Putamen (tissue), 1 donor: ENCODE measurements around the gene ZP1.

Experiments used
- DNase-seq: peaks from one replicate; pipeline ENCODE4 v3.0.0-alpha.2; 2016; ENCODE audit warnings: low spot score

The ZP1 gene

DNA sequence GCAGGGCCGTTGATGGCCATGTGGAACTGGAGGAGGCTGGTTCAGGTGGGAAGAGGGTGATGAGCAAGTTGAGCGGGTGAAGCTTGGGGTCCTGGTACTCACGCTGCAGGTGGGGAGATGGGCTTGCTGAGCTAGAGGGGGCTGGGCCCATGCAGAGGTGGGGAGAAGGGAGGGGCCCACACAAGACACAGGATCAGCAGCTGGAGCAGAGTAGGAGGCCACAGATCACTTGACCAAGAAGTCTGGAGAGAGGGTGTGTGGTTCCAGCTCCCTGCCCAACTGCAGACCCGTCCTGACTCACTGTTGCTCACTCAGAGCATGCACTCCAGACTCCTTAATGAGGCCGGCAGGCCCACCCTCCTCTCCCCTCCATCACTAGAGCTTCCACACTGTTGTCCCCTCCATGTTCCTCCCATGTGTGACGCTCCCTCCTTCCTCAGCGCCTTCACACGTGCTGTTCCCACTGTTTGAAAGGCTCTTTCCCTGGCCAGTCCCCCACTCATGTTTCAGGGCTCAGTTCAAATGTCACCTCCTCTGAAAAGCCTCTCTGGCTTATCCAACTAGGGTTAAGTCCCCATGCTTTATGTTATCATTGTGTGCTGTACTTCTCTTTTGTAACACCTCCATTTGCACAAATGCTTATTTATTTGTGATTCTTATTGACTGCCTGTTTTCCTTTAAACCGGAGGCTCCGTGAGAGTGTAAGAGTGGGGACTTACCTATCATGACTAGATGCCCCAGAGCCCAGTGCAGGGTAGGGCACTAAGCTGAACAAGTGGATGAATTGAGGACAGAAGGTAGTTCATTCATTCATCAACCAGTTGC, 23.1 kb upstream of the ZP1 start:
- DNase-seq, result no peak

DNA sequence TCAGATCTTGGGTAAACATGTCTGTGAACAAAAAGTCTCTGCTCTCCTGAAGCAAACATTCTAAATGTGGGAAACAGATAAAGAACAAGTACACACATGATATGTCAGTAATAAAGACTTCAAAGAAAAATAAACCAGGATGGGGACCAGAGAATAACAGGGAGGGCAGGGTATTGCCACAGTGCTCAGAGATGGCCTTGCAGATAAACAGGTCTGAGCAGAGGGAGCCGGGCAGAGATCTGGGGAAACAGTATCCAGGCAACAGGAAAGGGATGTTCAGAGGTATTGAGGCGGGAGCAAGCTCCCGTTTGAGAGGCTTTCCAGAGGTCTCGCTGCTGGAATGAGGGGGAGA, 22.5 kb upstream of the ZP1 start:
- DNase-seq, result no peak

DNA sequence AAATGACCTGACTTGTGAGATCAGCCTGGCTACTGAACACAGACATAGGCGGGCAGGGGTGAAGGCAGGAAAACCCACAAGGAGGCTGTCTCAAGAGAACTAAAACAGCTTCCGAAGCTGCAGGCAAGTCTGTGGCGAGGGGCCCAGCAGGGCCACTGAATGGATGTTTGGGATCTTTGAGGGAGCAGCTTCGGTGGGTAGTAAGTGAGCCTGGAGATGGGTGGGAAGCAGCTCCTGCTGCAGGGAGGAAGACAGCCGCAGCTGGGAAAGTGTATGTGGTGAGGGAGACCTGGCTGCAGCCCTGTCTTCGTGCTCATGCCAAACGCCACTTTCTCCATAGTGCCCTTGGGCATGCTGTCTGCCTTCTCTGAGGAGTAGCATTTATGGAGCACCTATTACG, 22.0 kb upstream of the ZP1 start:
- no peak for DNase-seq

DNA sequence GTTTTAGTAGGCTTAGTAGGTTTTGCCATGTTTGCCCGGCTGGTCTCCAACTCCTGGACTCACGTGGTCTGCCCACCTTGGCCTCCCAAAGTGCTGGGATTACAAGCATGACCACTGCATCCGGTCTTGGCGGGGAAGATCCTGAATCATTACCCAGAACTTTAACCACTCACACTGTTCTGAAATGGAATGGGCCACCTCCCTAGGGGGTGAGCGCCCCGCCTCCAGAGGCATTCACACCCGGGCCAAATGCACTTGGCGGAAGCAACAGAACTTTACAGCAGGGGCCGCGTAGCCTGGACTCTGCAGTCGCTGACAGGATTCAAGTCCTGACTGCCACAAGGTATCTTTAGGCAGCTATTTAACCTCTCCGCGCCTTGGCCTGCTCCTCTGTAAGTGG, 20.1 kb upstream of the ZP1 start:
- no peak for DNase-seq

GRCh38 chr11:60847896-60848295, 19.4 kb upstream of the ZP1 start:
- no peak for DNase-seq

DNA sequence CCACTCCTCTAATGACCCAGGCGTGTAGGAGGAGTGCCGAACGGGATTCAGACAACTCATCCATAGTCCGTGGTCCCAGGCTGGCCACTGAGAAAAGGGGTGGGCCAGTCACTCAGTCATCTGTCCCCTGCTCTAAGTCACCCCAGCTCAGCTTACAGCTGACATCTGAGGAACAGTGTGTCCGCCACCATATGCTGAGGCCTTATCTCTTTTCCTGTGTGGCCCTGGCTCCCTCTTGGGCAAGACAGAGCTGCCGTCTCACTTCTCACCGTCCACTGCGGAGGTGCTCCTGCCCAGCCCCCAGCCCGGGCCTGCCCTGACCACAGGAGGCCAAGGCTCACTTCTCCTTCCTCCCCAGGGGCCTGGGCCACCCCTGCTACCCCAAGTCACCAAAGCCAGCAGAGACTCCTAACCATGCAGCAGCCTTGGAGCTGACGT, 18.6 kb upstream of the ZP1 start:
- DNase-seq, result no peak

DNA sequence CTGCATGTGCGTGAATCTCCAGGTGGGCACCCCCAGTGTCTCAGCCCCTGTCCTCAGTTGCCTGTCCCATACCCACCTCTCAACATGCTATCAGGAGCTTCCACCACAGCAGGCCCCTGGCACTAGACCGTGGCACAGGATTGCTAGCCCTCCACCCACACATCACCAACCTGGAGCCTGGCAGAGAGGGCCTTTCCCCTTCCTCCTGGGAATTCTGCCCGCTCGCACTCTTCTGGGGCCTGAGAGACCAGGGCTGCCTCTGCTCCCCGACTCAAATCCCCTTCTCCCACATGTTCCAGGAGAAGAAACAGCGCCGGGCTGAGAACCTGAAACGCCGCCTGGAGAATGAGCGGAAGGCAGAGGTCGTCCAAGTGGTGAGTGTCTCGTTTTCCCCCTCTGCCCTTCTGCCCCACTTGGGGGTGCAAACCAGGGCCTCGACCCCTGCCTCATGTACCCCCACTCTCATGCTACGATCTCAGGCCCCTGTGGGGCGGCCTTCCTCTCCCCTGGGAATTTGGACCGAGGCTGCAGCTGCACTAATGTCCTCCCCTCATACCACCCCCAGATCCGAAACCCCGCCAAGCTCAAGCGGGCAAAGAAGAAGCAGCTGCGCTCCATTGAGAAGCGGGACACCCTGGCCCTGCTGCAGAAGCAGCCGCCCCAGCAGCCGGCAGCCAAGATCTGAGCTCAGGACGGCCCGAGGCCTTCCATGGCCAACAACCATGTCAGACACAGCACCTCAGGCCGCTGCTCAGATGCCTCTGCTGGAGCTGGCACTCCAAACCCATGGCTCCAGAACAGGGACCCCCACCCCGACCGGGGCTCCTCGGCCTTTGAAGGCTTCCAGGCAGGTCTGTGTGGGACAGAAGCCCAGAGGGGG, 17.5 kb upstream of the ZP1 start:
- no peak for DNase-seq

GRCh38 chr11:60851327-60852104, 15.8 kb upstream of the ZP1 start:
- no peak for DNase-seq

- no peak for DNase-seq
Observed at GRCh38 chr11:60852117-60852981, 15.0 kb upstream of the ZP1 start.

DNA sequence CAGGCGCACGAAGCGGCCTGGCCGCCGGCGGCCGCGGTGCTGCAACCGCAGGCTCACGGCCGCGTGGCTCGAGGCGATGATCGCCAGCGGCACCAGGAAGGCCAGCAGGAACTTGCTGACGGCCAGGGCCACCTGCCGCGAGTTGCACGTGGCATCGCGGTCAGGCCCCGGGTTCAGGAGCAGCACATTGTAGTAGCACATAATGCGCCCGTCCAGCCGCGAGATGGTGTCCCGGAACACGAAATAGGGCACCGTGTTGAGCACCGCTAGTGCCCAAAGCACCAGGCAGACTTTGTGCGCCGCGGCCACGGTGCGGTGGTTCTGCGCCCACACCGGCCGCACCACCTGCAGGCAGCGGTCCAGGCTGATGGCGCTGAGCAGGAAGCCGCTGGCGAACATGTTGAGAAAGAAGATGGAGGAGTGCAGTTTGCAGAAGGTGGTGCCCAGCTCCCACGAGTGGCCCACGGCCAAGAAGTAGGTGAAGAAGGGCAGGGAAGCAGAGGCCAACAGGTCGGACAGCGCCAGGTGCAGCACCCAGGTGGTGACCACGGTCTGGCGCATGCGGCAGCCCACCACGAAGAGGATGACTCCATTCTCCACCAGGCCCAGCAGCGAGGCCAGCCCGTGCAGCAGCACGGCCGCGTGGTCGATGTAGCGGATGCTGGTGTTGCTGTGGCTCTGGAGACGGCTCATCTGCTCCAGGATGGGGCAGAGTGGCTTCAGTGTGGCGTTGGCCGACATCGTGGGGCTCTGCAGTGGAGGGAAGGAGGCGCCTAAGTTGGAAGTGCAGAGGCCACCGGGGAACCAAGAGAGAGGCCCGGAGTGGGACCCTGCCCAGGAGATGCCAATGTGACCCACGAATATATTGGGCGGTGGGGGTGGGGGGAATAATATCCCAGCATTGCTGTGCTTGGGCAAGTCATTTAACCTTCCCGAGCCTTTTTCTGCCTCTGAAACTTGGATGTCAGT, 14.1 kb upstream of the ZP1 start:
- DNase-seq, result no peak

- DNase-seq, result no peak
Observed at GRCh38 chr11:60854140-60854846, 13.0 kb upstream of the ZP1 start.

GRCh38 chr11:60854847-60855725, 12.3 kb upstream of the ZP1 start:
- no peak for DNase-seq

GRCh38 chr11:60855726-60856633, 11.4 kb upstream of the ZP1 start, which contains the start of gene PTGDR2:
PTGDR2 (minus strand) TSS chr11:60855950; CDS start chr11:60853722, 2,228 bp downstream.
- no peak for DNase-seq

DNA sequence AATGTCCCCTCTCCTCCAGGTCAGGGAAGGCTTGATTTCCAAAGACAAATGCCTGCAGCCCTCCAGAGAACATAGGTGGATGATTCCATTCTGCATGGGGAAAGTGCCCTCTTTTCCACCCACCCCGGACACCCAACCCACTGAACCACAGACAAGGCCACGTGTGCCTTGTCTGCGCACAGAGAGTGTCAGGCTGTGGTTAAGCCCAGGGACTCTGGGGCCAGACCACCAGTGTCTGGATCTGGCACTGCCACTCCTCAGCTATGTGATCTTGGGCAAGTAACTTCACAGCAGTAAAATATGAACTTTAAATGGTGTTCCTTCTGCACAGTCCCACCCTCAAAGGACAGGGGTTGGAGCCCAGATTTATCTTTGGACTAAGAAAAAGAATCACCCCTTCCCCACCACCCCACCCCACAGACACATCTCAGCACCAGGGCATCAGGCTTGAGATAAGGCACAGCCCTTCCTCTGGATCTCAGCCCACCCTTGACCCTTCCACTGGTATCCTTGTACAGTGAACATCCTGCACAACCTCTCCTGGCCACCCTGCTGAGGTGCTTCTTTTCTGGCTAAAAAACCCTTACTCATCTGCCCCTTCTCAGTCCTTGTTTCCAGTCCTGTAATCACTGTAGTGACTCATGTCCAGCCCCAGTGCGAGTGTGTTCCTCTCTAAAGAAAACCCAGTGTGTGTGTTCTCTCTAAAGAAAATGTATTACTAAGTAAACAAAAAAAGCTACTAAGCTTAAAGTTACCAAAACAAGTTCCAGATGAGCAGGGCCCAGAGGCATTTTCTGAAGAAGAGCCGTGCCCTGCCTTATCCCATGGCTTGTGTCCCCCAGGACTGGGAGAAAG, 9.7 kb upstream of the ZP1 start:
- no peak for DNase-seq

DNA sequence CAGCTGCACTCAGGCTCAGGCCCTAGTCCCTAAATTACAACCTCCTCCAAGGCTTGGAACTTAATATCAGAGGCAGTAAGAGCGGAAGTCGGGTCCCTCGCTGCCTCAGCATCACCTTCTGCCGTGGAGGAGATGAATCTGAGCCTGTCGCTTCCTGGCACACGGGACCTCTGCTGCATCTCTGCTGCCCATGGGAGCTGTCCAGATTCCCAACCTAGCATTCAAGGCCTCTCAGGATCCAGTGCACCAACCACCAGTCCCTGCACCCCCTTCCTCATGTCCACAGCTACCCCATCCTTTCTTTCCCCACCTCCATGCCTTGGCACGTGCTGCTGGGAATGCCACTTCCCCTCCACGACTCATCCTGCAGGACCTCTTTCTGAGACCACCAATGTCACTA, 9.1 kb upstream of the ZP1 start:
- DNase-seq, result no peak

GRCh38 chr11:60858731-60859464, 8.4 kb upstream of the ZP1 start:
- no peak for DNase-seq
